HL-60 (cell line): ENCODE measurements around the gene ANKRD13B.

ENCODE experiments used
- DNase-seq, 2 experiments: peaks; one replicate each; pipeline ENCODE4 v3.0.0-alpha.2; 2010 to 2020; ENCODE audit warnings: low read depth in 1 of 2, low spot score in 1 of 2
- H3K27ac ChIP-seq: fragments of 250-450 bp; sonication (Bioruptor Pico); replicated peaks from 2 replicates; pipeline ENCODE4 v1.5.1; 2020; ENCODE audit warnings: mild to moderate bottlenecking, moderate library complexity
- H3K27me3 ChIP-seq: fragments of 250-450 bp; sonication (Bioruptor Pico); 2 replicates; pipeline ENCODE4 v1.5.1; 2021; ENCODE audit warnings: mild to moderate bottlenecking, moderate library complexity; ENCODE audit not compliant: insufficient read depth, poor library complexity, severe bottlenecking
- H3K4me3 ChIP-seq: replicated peaks from 2 replicates; pipeline ENCODE4 v1.5.1; 2011; ENCODE audit warnings: mild to moderate bottlenecking, control low read depth, low read length; ENCODE audit not compliant: insufficient read depth
- GABPA ChIP-seq: IDR thresholded peaks from 2 replicates; pipeline ENCODE4 v1.6.1; 2012; ENCODE audit warnings: low read depth
- POLR2AphosphoS5 ChIP-seq: IDR thresholded peaks from 2 replicates; pipeline ENCODE4 v1.6.1; 2012; ENCODE audit warnings: low read depth
- SPI1 ChIP-seq: IDR thresholded peaks from 2 replicates; pipeline ENCODE4 v1.6.1; 2012; ENCODE audit warnings: low read depth, mild to moderate bottlenecking, borderline replicate concordance
- TF ChIP-seq, protein P1 (sequence below): IDR thresholded peaks from one replicate; pipeline ENCODE4 v1.5.1; 2011; ENCODE audit warnings: low read length, control low read depth, inconsistent platforms; ENCODE audit not compliant: insufficient read depth
- TF ChIP-seq, protein P2 (sequence below): IDR thresholded peaks from 2 replicates; pipeline ENCODE4 v1.6.1; 2012; ENCODE audit warnings: low read depth; ENCODE audit not compliant: insufficient replicate concordance

Gene ANKRD13B

DNA sequence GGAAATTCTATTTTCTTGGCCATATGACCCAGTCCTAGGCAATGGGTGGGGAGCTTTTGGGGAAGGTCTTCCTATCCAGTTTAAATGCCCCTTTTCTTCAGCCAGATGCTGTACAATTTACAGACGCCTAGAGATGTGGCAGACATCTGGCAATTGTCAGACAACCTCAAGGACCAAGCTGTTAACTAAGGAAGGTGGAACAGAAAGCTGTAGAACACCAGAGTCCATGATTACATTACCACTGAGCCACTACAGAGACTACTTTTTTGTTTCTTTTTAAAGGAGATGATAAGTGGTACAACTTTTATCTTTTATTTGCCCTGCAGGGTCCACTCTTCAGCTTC, 50.9 kb downstream of the ANKRD13B start:
- no peak overlapping the region for H3K4me3 ChIP-seq
- H3K27ac ChIP-seq, result no peak overlapping the region
- H3K27me3 ChIP-seq, result no peaks in the 10 kb centered on the region
- no peak for TF ChIP-seq POLR2AphosphoS5
- no peak for TF ChIP-seq SPI1
- TF ChIP-seq, protein P1, sequence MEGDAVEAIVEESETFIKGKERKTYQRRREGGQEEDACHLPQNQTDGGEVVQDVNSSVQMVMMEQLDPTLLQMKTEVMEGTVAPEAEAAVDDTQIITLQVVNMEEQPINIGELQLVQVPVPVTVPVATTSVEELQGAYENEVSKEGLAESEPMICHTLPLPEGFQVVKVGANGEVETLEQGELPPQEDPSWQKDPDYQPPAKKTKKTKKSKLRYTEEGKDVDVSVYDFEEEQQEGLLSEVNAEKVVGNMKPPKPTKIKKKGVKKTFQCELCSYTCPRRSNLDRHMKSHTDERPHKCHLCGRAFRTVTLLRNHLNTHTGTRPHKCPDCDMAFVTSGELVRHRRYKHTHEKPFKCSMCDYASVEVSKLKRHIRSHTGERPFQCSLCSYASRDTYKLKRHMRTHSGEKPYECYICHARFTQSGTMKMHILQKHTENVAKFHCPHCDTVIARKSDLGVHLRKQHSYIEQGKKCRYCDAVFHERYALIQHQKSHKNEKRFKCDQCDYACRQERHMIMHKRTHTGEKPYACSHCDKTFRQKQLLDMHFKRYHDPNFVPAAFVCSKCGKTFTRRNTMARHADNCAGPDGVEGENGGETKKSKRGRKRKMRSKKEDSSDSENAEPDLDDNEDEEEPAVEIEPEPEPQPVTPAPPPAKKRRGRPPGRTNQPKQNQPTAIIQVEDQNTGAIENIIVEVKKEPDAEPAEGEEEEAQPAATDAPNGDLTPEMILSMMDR, result no peak
- no peak for TF ChIP-seq GABPA
- TF ChIP-seq, protein P2, sequence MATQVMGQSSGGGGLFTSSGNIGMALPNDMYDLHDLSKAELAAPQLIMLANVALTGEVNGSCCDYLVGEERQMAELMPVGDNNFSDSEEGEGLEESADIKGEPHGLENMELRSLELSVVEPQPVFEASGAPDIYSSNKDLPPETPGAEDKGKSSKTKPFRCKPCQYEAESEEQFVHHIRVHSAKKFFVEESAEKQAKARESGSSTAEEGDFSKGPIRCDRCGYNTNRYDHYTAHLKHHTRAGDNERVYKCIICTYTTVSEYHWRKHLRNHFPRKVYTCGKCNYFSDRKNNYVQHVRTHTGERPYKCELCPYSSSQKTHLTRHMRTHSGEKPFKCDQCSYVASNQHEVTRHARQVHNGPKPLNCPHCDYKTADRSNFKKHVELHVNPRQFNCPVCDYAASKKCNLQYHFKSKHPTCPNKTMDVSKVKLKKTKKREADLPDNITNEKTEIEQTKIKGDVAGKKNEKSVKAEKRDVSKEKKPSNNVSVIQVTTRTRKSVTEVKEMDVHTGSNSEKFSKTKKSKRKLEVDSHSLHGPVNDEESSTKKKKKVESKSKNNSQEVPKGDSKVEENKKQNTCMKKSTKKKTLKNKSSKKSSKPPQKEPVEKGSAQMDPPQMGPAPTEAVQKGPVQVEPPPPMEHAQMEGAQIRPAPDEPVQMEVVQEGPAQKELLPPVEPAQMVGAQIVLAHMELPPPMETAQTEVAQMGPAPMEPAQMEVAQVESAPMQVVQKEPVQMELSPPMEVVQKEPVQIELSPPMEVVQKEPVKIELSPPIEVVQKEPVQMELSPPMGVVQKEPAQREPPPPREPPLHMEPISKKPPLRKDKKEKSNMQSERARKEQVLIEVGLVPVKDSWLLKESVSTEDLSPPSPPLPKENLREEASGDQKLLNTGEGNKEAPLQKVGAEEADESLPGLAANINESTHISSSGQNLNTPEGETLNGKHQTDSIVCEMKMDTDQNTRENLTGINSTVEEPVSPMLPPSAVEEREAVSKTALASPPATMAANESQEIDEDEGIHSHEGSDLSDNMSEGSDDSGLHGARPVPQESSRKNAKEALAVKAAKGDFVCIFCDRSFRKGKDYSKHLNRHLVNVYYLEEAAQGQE, result no peak
- no peak for DNase-seq

DNA sequence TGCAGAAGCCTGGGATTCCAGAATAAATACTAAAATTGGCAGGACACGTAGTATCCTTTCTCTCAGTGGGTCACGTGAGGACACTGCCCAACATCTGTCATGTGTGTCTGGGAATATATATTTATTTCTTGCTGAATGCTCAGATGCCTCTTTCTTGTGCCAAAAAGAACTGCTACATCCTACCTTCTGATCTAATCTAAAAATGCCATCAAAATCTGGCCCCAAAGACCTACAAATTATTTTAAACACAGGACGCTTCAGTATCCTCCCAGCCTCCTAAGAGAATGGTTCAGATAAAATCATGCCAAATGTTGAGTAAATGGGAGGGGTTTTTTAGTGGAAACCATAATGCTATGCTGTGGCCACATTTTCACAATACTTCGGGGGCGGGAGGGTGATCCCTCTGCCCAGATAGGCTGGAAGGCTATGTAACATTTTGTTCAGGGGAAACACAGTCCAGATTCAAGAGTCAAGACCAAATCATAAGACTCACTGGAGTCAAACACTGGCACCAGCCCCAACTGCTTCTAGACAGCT, 52.7 kb downstream of the ANKRD13B start:
- TF ChIP-seq SPI1, result no peak
- TF ChIP-seq GABPA, result no peak
- TF ChIP-seq, protein P1, result no peak
- no peak for TF ChIP-seq POLR2AphosphoS5
- TF ChIP-seq, protein P2, result no peak
- peak in 1 of 2 experiments; percentile 35 for DNase-seq
- H3K4me3 ChIP-seq, result no peak overlapping the region
- H3K27ac ChIP-seq, result no peak overlapping the region
- H3K27me3 ChIP-seq, result no peaks in the 10 kb centered on the region

DNA sequence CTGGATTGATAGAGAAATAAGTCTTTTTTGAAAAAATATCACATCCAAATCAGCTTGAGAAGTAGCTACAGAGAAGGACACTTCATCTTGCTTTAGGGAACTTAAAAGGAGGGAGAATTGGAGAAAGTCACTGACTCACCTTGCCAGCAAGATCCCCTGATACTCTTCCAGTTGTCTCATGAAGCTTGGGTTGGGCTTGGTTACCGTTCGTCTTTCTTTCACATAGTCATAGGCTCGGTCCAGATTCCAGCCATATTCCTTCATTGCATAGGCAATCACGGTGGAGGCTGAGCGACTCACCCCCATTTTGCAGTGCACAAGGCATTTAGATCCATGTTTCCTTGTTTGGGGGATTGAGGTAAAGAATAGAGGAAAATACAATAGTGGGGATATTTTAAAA, 55.1 kb downstream of the ANKRD13B start:
- Histone ChIP-seq H3K27me3 (no peaks in the 10 kb centered on the region), H3K27ac (no peak overlapping the region), H3K4me3 (no peak overlapping the region)
- TF ChIP-seq, protein P1, result no peak
- TF ChIP-seq SPI1 (no peak), GABPA (no peak)
- TF ChIP-seq, protein P2, result no peak
- DNase-seq, result no peak
